IPS-18c (cell line): ENCODE results near the gene DNAJC8.

Experiments
- H3K4me3 ChIP-seq: 2 replicates; pipeline ENCODE4 v1.7.0; 2013; ENCODE audit warnings: low read depth, mild to moderate bottlenecking, low read length, moderate library complexity; ENCODE audit not compliant: insufficient read depth
- H3K9me3 ChIP-seq: one replicate; pipeline ENCODE4 v1.6.1; 2013; ENCODE audit warnings: mild to moderate bottlenecking, low read length, moderate library complexity; ENCODE audit not compliant: control insufficient read depth, insufficient read depth

The DNAJC8 gene

DNA sequence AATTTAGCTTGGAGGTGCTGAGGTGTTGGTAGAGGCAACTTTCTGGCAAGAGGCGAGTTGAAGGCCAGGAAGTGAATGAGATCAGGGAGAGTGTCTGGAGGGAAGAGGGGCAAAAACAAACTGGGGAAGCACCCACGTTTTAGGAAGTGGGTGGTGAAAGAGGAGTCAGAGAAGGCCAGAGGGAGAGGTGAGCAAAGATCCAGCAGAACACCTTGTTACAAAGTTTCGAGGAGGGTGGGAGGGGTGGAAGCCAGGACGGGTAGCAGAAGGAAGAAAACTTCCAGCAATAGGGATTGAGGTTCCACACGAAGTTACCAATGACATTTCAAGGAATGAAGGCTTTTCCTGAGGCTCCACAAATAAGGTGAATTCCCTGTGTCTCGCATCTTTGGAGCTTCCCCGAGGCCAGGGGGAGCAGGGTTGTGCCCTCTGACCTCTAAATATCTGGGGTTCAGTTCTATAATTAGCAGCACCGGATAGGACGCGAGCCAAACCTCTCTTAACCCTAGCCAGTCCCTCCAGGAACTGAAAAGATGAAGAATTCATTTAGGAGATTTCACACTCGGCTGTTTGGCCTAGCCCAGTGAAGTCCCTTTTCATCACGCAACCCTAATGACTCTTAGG lies 25.9 kb upstream of the DNAJC8 start:
- peak overlapping the region; percentile 36 for H3K4me3 ChIP-seq
- H3K9me3 ChIP-seq, result peaks cover 3% of the 10 kb centered on the region

DNA sequence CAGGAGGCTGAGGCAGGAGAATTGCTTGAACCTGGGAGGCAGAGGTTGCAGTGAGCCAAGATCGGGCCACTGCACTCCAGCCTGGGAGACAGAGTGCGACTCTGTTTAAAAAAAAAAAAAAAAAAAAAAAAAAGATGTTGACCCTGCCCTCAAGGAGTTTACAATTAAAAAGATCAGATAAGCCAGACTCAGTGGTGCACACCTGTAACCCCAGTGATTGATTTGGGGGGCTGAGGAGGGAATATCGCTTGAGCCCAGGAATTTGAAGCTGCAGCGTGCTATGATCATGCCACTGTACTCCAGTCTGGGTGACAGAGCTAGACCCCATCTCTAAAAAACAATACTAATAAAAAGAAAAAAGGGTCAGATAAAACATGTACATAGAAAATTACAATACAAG lies 24.9 kb upstream of the DNAJC8 start:
- no peak overlapping the region for H3K4me3 ChIP-seq
- H3K9me3 ChIP-seq, result peaks cover 3% of the 10 kb centered on the region

DNA sequence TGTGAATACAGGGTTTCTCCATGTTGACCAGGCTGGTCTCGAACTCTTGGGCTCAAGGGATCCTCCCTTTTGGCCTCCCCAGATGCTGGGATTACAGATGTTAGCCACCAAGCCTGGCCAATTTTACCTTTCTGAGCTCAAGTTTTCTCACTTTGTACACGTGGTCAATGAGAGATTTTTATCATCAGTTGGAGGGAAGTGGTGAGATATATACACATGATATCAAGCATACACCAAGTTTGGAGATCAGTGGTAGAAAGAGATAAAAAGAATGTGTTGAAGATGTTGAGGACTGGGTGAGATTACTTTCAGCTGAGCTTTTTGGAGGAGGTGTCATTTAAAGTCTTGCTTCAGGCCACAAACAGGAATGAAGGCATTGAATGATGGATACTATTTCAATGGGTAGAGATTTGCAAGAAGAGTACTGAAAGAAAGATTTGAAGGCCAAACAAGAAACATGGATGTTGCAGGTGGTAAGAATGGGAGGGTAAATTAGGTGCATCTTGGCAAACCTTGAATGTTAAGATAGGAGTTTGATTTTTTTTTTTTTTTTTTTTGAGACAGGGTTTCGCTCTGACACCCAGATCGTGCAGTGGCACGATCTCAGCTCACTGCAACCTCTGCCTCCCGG lies 23.5 kb upstream of the DNAJC8 start:
- peaks cover 3% of the 10 kb centered on the region for H3K9me3 ChIP-seq

DNA sequence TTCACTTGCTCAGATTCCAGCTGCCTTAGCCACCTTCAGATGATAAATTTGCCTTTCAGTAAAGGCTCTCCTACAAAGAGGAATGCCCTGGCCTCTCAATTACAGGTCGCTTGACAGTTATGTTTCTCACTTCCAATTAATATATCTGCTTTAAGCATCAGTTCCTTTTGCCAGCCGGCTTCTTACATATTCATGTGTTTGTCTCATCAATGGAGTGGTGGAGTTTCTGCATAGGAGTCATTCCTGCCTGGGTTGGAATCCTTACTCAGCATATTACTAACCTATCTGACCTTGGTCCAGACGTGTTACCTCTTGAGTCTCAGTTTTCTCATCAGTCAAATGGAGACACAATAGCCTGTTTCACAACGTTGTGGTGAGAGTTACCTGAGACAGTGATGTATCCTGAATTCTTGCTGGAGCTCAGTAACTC lies 17.1 kb upstream of the DNAJC8 start:
- H3K4me3 ChIP-seq, result no peak overlapping the region
- no peaks in the 10 kb centered on the region for H3K9me3 ChIP-seq

More for the DNA sequence above, 23.5 kb upstream of the DNAJC8 start:
- H3K4me3 ChIP-seq, result no peak overlapping the region

DNA sequence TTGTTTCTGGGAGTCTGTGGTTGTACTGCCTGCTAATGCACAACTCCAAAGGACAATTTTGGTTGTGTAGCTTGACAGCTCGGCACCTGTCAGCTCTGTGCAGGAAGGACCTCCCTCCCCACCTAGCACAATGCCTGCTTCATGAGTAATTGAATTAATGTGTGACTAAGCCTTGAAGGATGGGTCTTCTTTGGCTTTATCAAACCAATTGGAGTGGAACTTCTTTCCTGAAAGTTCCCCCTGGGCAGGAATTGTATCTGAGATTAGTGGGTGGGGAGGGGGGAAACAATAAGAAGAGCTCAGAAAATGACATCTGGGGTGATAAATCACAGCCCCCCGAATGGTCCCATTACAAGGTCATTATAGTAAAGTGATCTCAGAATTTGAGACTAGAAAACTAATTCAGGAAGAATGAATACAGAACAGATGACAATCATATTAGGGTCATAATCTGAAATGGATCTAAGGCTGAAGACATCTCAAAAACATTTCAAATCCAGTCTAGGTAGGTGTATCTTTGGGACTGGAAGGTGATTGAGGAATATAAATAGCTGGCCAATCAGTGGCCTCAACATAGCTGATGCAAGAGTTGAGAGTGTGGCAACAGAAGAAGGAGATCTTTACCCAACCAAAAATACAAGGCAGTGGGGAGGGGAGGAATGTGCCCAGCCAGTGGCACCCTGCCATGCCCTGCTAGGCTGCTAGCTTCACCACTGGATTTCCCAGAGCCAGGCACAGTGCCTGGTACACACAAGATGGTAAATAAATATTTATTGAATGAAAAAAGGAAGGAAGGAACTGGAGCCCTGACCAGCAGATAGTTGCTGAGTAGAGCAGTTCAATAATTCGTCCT lies 16.4 kb upstream of the DNAJC8 start:
- Histone ChIP-seq H3K9me3 (no peaks in the 10 kb centered on the region), H3K4me3 (0 out of 2 replicates have a peak overlapping the region, but pooled peaks have one; percentile 4)

DNA sequence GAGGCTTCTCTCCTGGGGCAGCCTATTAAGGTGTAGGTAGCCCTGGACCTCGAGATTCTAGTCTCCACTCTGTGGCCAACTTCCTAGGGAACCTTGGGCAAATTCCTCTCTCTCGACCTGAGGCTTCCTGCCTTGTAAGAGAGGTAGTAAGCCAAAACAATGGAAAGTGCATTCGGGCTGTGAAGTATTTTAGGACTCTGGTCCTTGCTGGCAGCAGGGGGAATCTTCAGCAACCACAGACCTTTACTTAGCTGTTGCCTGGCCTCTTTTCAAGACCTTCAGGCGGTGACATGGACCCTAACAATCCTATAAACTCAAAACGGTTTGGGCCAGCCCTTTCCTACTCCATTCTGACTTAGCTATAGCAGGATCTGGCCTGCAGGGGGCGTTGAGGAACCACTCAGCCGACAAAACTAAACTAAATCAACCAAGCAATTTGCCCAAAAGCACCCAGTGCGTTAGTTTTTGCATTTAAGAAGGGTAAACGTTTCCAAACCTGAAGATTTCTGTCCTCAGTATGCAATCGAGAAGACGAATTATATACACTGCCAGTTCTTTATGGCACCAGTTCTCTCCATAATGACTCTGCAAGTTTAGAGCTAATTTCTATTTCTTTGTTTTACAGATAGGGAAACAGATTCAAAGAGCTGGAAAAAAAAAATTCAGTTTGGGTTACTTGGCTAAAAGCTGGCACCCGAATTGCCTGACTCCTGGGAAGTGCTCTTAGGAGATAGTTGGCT lies 15.6 kb upstream of the DNAJC8 start:
- Histone ChIP-seq H3K4me3 (0 out of 2 replicates have a peak overlapping the region, but pooled peaks have one; percentile 4), H3K9me3 (no peaks in the 10 kb centered on the region)

DNA sequence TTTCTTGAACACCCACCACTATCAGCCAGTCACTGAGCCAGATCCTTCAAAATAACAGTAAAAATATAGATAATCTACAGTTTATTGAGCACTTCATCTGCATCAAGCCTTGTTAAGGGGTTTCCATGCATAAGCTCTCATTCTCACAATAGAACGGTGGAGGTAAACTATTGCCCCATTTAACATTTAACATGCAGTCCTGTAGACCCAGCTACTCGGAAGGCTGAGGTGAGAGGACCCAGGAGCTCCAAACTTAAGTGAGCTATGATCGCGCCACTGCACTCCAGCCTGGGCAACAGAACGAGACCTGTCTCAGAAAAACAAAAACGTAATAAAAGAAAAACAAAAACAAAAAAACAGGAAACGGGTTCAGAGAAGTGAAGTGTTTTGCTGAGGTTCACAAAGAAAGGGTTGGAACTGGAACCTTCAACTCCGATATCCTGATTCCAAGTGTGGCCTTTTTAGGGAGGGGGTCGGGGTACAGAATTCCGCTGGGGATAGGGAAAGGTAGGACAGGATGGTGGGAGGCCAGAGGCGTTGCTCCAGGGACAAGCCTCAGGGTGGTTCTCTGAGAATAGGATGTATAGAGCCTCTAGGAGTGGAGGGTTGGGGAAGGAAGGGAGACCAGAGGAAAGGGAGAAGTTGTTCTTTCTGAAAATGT lies 14.9 kb upstream of the DNAJC8 start:
- H3K9me3 ChIP-seq, result no peaks in the 10 kb centered on the region
- peak overlapping the region; percentile 29; the same call in 1 of the 2 replicates for H3K4me3 ChIP-seq

DNA sequence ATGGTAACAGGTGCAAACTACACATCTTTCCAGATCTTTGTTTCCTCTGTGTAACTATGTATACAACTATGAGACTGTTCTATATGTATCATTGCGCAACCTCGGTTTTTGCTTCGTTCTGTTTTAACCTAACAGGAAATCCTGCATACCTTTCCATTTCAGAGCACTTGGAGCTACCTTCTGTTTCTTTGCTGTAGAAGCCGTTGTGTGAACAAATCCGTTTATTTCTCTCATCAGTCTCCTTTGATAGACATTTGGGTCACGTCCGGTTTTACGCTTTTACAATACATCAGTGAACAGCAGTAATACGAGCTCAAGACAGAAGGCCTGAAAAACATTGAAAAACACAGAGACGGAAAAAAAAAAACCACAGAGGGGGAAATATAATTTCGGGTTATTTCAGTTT lies 13.6 kb upstream of the DNAJC8 start:
- H3K4me3 ChIP-seq, result peak overlapping the region; percentile 39; the same call in 1 of the 2 replicates
- H3K9me3 ChIP-seq, result no peaks in the 10 kb centered on the region

DNA sequence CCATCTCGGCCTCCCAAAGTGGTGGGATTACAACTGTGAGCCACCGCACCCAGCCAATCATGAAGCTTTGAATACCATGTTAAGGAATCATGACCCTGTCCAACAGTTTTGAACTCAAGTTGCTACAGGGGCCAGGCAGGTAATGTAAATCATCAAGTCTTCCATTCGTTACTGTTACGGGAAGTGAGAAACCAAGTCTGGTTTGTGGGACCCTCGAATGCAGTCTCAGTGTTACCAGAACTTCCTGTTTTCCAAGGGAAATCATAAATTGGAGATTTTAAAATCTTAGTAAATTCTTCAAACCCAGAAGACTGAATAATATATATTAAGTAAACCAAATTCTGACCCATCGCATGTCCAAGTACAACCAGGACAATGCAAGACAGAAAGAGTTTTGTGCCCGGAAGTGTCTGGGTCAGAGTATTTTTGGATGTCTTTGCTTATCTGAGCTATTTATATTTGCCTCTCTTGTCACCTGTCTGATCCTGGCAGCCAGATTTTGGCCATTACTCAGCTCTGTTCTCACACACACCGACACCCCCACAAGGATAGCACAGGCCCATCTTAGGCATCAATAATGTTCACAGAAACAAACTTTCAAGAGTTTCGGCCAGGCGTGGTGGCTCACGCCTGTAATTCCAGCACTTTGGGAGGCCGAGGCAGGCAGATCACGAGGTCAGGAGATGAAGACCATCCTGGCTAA lies 11.9 kb upstream of the DNAJC8 start:
- Histone ChIP-seq H3K4me3 (no peak overlapping the region), H3K9me3 (no peaks in the 10 kb centered on the region)

DNA sequence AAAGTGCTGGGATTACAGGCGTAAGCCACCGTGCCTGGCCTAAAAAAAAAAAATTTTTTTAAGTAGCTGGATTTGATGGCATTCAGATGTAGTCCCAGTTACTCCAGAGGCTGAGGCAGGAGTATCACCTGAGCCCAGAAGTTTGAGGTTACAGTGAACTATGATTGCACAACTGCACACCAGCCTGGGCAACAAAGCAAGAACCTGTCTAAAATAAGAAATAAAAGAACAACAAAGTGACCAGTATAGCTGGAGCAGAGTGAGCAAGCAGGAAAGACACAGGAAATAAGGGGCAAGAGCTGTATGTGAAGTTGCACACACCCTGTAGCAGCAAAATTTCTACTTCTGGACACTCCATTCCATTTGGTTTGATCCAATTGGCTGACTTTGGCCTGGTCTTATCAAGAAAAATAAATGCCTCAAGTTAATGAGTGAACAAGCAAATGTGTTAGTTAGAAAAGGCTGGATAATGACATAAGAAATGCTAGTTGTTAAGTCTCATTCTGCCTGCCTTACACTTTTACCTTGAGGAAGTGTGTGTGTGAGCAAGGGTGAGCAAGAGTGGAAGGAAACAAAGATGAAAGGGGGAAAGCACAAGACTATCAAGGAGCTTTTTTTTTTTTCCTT lies 11.0 kb upstream of the DNAJC8 start:
- Histone ChIP-seq H3K9me3 (no peaks in the 10 kb centered on the region), H3K4me3 (no peak overlapping the region)

DNA sequence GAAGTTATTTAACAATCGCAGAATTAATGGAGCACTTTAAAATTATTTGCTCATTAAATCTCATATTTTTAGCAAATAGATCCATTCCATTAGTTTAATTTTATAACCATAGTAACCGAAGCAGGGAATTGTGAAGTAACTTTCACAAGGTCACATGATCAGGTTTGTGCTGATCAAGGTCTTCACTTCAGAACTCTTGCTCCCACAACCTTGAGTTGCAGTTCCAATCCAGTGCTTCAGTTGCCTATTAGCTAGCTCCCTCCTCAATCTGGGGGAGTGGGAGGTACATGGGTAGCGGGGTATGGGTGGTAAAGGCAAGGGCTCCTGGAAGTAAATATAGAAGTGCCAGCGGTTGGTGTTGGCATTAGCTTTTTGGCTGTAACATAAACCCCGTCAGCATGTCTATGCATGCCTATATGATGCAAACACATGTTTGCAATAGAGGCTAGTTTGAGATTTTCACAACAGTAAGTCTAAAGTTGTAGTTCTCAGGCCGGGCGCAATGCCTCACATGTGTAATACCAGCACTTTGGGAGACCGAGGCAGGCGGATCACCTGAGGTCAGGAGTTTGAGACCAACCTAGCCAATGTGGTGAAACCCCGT lies 8.9 kb upstream of the DNAJC8 start:
- no peak overlapping the region for H3K4me3 ChIP-seq

DNA sequence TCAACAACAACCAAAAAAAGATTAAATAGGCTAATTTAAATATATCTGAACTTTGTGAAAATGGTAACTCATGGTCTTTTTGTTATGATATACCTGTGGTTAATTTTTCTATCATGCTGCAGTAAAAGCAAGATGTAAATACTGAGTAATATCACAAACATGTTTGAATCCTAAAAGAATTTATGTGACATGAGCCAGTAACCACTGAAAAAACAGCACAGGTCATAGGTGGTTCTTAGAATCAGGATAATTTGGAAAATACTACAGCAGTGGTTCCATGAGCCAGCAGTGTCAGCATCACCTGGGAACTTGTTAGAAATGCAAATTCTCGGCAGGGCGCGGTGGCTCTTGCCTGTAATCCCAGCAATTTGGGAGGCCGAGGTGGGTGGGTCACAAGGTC lies 7.2 kb upstream of the DNAJC8 start:
- no peak overlapping the region for H3K4me3 ChIP-seq
- no peaks in the 10 kb centered on the region for H3K9me3 ChIP-seq

More for the DNA sequence above, 8.9 kb upstream of the DNAJC8 start:
- no peaks in the 10 kb centered on the region for H3K9me3 ChIP-seq

DNA sequence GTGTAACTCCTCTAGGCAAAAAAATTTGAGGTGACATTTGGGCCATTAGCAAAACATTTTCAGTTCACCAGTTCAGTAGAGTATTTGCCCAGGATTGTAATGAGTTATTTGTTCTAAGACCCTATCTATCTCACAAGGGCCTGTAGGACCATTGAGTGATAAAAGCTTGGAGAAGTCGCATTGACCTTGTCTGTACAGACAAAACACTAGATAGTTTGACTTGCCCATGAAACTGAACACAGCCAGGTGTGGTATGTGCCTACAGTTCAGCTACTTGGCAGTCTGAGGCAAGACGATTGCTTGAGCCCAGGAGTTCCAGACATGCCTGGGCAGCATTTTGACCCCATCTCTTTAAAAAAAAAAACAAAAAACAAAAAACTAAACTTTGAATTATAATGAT lies 6.2 kb upstream of the DNAJC8 start:
- H3K9me3 ChIP-seq, result no peaks in the 10 kb centered on the region

DNA sequence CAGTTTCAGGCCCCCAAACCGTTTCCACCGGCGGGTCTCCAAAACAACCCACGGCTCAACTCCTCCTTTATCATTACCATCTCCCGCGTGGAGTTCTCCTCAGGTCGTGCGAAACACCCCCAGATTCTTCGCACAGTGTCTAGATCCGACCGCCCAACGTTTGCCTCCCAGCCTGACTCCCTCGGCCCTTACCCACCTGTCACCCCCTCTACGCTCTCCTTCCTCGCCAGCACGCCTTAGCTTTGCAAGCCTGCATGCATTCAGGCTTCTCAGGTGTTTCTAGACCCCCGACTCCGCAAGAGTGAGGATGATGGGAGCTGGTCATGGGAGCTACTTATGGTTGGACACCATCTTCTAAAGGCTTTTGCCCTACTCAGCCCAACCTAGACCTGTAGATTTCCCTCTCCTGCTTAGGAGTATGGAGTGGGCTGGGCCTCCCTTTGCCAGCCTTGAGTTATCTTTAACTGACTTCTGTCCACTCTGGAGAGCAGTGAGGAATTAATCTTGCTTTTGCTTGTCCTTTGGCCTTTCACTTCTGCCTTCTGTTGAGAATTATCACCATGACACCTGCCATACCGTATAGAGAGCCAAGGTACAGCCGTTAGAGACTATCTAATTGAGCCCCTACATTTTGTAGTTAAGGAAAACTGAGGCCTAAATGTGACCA lies 4.0 kb upstream of the DNAJC8 start:
- Histone ChIP-seq H3K4me3 (peak overlapping the region; percentile 93), H3K9me3 (no peaks in the 10 kb centered on the region)

More for the DNA sequence above, 6.2 kb upstream of the DNAJC8 start:
- H3K4me3 ChIP-seq, result no peak overlapping the region
